Ovary (tissue), 3 donors: ENCODE results near the gene PSTPIP2.

ENCODE experiments used
- POLR2A ChIP-seq: fragments of 450-650 bp; IDR thresholded peaks from one replicate; pipeline ENCODE4 v1.6.1; 2017; ENCODE audit warnings: antibody characterized with exemption, mild to moderate bottlenecking, moderate library complexity
- TF ChIP-seq, protein P1 (sequence below), 3 donors: fragments of 450-650 bp in 2 of 3; fragments of 200-600 bp in 1 of 3; IDR thresholded peaks; one replicate each; pipeline versions ENCODE4 v1.5.1 to v1.8.0; 2016 to 2022; ENCODE audit warnings: antibody characterized with exemption in 3 of 3, mild to moderate bottlenecking in 1 of 3
- donor health status: DM: no; HTN: no; CAD: no.

DNA sequence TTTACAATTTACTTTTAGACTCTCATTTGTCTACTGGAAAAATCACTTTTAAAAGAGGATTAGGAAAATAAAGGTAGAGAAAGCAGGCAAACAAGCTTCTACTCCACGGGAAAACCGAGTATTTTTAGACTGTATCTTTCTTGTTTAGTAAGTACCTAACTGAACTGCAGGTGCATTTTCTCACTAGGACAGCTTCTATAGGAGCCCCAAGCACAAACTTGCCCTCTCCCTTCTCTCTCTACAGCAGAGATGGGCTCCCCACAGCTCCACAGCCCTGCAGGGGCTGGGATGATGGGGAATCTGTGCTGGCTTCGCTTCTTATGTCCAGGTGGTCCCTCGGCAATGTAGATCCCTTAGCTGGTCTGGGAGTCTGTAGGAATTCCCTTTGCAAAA is 16.2 kb downstream of the PSTPIP2 start:
- TF ChIP-seq, protein P1, sequence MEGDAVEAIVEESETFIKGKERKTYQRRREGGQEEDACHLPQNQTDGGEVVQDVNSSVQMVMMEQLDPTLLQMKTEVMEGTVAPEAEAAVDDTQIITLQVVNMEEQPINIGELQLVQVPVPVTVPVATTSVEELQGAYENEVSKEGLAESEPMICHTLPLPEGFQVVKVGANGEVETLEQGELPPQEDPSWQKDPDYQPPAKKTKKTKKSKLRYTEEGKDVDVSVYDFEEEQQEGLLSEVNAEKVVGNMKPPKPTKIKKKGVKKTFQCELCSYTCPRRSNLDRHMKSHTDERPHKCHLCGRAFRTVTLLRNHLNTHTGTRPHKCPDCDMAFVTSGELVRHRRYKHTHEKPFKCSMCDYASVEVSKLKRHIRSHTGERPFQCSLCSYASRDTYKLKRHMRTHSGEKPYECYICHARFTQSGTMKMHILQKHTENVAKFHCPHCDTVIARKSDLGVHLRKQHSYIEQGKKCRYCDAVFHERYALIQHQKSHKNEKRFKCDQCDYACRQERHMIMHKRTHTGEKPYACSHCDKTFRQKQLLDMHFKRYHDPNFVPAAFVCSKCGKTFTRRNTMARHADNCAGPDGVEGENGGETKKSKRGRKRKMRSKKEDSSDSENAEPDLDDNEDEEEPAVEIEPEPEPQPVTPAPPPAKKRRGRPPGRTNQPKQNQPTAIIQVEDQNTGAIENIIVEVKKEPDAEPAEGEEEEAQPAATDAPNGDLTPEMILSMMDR (IDR thresholded peaks at IDR 0.05), result no peak
- TF ChIP-seq POLR2A, result no peak
